K562 (cell line): ENCODE results near the gene LAMA2. TPM values are rescaled to one million over a fixed set of nuclear protein-coding genes. Genes with fewer than 3 reads are reported as not detected.

Experiments used
- CREB1 ChIP-seq, 2 experiments: sonication (generic) in 1 of 2; formaldehyde crosslinking in 1 of 2; IDR thresholded peaks; 2 replicates each; pipeline versions ENCODE4 v1.6.1 to v1.8.0; 2012 to 2022; ENCODE audit warnings: inconsistent platforms in 1 of 2, mild to moderate bottlenecking in 1 of 2, missing genetic modification reagents in 1 of 2, moderate library complexity in 1 of 2
- POLR2A ChIP-seq: fragments of 450-650 bp; conservative IDR thresholded peaks from 2 replicates; pipeline ENCODE4 v1.6.1; 2016
- REST ChIP-seq, 2 experiments: fragments of 450-650 bp; formaldehyde crosslinking in 1 of 2; IDR thresholded peaks; 2 replicates each; pipeline versions ENCODE4 v1.4.0 to v1.6.1; 2014 to 2020; ENCODE audit warnings: mild to moderate bottlenecking in 2 of 2, borderline replicate concordance in 1 of 2, low read depth in 1 of 2
- TRIM24 ChIP-seq, 2 experiments: fragments of 450-650 bp; IDR thresholded peaks; 2 replicates each; pipeline ENCODE4 v1.6.1; 2016
- TSHZ1 ChIP-seq: fragments of 250-450 bp; sonication (Bioruptor Pico); IDR thresholded peaks from 2 replicates; pipeline ENCODE4 v1.4.0; 2020; ENCODE audit warnings: mild to moderate bottlenecking, moderate library complexity
- ZFPM2 ChIP-seq: fragments of 250-450 bp; sonication (Bioruptor Pico); IDR thresholded peaks from 2 replicates; pipeline ENCODE4 v1.5.1; 2022; ENCODE audit warnings: mild to moderate bottlenecking
- ZNF282 ChIP-seq: sonication (generic); formaldehyde crosslinking; IDR thresholded peaks from 2 replicates; pipeline ENCODE4 v1.8.1; 2023; ENCODE audit warnings: missing genetic modification reagents
- polyA plus RNA-seq, 8 experiments: library from polyadenylated mRNA; depleted of rRNA in 4 of 8; stranded (reverse) in 5 of 8; unstranded in 3 of 8; fragments of >200 nt; fragmentation: Nextera tagmentation in 2 of 8; fragmentation: Illumina TruSeq in 1 of 8; extraction: Ambion mirVana in 2 of 8; extraction: Trizol in 1 of 8; gene quantifications; 2 replicates each; pipeline versions ENCODE4 v1.2.1 to v1.2.3, GENCODE V29; 2011 to 2014; ENCODE audit warnings: inconsistent platforms in 1 of 8, missing spikeins in 1 of 8
- total RNA-seq, 7 experiments: library from RNA; depleted of rRNA in 6 of 7; stranded (reverse); fragments of >200 nt in 6 of 7; fragmentation: Illumina TruSeq in 2 of 7; extraction: Trizol in 2 of 7; gene quantifications; 2 replicates each; pipeline versions ENCODE4 v1.2.1 to v1.2.3, GENCODE V29; 2011 to 2021; ENCODE audit warnings: low replicate concordance in 1 of 7

The LAMA2 gene
- total and polyA plus RNA-seq, 9 of the 15 experiments (the other 6 are each of a cell fraction or from before 2014, with no cell fraction given) = 0.04 to 1.5 (median 0.36) TPM

GRCh38 chr6:129115471-129115870 is 232.5 kb downstream of the LAMA2 start (continued):
- TF ChIP-seq ZFPM2 (CRISPR knock-in tag) (no peak), ZNF282 (no peak), POLR2A (no peak), TRIM24 (IDR thresholded peaks at IDR 0.05) (no peak), REST (IDR thresholded peaks at IDR 0.05; ENCODE audit: borderline replicate concordance) (no peak), REST (CRISPR knock-in tag; IDR thresholded peaks at IDR 0.05; ENCODE audit: low read depth) (no peak), CREB1 (IDR thresholded peaks at IDR 0.05) (no peak), CREB1 (CRISPR knock-in tag; IDR thresholded peaks at IDR 0.05) (no peak), TSHZ1 (no peak)
